ENCODE data around the gene NEGR1.

The NEGR1 gene

DNA sequence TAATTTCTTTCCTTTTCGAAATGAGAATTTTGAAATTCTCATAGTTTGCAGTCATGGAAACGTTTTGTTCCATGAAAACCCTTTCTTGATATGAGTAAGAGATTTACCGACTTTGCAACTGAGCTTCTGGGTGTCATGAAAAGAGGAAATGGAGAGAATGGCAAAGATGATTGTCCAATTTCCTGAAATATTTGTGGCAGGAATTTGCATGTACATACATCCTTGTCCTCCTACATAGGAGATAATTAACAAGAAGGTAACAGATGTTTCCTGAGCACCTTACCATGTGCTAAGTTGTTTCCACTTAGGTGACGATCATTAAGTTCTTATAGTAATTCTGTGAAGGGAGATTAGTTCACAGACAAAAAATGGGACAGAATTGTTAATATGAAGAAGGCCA lies 170.7 kb downstream of the NEGR1 start:
- DNase-seq, result no peak

DNA sequence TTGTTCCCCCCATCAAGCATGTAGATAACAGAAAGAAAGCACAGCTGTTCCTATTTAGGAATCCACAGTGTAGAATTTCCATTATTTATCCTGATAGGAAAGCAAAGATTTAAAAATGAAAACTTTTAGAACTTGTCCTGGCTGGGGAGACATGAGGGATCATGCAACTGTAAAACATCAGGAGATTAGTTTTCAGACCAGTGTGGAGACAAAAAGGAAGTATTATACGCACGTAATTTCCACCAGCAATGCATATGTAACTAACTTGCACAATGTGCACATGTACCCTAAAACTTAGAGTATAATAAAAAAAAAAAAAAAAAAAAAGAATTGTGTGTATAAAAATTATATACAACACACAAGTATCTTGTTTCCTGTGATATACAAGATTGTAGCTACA lies 172.4 kb downstream of the NEGR1 start:
- DNase-seq, result no peak

DNA sequence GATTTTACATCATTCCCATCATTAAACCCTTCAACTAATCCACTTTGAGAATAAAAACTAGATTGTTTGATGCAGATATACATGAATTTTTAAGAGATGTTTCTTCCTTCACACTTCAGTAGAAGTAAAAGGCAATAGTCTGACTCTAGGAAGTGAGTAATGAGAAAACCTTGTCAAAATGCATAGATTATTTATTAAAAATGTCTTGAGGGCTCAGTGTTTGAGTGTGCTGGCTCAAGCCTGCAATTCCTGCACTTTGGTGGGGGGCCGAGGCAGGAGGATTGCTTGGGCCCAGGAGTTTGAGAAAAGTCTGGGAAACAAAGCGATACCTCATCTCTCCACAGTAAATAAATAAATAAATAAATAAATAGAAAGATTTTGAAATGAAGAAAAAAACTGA lies 177.1 kb downstream of the NEGR1 start:
- DNase-seq, result no peak

DNA sequence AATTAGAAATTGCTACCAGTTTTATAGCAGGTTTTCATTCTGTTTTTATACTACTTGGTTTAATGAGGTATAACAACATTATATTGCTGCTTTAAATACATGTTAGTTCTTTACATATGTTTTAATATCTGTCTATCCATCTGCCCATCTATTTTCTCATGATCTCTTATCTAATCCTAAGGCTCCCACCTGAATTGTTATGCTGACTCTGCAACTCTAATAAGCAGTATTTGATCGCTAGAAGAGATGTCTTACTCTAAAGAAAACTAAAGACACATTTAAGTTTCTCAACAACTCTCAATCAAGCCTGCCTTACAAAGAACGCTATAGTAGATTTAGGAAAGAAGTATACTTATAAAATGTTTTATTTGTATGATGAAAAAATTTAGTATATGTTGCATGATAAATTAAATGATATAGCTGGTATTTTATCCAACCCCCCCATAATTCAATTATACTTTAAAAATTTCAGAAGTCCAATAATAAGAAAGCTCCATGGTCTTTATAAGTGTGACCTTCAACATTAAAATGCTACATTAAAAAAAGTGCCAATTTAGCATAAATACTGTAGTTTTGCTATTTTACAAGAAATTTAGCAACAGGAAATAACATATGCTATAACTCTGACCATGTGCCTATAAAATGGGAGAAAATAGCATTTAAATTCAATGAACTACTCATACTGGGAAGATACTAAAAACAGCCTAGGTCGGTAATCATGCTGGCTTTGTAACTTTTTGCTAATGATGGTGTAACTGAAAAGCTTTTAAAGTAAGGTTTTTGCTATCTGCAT lies 180.3 kb downstream of the NEGR1 start:
- DNase-seq, result no peak

DNA sequence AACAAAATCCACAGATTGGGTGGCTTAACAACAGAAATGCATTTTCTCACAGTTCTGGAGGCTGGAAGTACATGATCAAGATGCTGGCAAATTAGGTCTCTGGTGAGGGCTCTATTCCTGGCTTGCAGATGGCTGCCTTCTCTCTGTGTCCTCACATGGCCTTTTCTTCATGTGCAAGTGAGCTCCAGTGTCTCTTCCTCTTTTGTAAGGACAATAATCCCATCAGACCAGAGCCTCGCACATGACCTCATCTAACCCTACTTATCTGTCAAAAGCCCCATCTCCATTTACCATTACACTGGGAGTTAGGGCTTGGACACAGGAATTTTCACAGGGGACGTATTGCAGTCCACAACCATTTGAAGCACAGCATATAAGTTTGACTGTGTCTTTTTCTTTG lies 181.6 kb downstream of the NEGR1 start:
- DNase-seq, result no peak

DNA sequence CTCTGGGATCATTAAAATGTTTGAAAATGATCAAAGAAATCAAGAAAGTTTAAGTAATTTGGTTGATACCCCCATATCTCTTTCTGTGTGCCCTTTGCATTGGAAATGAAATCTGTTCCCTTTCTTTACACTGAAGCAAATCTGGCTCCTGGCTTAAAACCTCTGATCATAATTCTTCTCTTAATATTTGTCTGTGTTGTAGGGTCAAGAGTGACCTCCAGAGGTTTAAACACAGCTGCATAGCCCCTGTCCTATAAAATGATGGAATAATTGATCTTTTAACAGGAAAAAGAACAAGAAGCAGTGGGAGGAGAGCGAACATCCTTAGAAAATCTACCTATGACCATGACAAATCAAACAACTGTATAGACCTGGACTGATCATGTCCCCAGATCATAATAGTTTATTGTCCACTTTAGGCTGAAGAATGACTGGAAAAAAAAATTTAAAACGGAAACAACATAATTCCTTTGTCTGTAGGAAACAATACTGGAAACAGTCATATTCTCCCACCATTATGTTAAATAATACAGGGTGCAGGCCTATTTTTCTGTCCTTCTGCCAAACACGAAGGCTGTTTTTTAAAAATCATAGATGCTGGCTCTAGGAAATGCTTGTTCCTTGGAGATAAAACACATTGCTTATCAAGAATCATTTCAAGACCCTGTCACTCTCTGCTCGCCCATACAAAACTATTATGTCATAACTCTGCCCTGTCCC lies 184.3 kb downstream of the NEGR1 start:
- no peak for DNase-seq

DNA sequence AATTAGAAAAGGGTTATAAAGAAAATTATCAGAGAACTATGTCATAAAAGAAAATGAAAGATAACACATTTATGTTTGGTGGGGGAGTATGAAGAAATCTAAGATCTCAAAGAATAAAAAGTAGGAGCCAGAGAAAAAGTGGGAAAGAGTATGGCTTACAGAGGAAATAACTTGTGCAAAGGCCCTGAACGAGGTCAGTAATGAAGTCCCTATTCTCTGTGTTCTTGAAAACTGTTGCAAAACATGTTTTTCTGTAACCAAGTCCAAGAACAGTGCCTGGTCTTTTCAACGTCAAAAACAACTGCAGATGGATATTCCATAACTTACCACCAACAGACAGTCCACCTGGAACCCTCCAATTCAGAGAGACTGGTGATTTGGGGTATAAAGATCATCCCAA lies 188.1 kb downstream of the NEGR1 start:
- DNase-seq, result no peak

DNA sequence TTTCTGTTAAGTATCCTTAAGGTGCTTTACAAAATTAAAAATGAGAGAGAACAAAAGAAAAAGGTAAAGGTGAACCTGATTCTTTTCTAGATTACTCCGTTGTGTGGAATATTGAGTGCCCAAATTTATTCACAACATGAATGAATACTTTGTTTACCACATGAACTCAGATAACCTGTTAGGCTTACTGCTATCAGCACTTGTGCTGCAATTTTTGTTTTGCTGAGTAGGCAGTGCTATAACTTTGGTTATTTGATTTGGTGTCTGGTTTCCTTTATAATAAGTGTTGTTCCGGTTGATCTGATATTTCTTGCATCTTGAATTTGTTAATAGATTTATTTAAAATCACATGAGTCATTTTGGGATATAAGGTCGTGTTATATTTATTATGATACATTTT lies 195.9 kb downstream of the NEGR1 start:
- no peak for DNase-seq

DNA sequence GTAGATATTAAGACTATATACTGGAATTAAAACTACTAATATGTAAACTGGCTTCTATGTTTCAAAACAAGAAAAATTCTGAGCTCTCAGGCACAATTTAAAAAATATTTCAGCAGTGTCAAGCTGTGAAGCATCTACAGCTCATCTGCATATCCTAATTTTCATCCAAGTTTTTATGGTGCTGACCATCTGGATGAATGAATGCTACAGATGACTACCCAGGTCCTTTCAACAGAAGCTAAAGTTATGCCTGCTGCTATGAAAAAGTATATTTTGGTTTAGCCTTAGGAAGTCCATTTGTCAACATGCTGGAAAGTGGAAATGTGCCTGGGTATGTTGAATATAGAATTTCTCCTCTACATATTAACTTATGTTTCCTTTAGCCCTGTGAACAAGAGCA lies 206.9 kb downstream of the NEGR1 start:
- no peak for DNase-seq

DNA sequence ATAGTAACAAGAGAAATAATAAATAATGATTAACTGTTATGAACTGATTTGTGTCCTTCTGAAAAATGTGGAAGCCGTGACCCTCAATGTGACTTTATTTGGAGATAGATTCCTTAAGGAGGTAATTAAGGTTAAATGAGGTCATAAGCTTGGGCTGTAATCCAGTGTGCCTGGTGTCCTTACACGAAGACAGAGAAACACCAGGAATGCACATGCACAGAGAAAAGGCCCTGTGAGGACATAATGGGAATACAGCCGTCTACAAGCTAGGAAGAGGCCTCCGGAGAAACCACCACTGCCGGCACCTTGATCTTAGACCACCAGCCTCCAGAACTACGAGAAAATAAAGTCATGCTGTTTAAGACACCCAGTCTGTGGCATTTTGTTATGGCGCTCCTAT lies 215.9 kb downstream of the NEGR1 start:
- no peak for DNase-seq

DNA sequence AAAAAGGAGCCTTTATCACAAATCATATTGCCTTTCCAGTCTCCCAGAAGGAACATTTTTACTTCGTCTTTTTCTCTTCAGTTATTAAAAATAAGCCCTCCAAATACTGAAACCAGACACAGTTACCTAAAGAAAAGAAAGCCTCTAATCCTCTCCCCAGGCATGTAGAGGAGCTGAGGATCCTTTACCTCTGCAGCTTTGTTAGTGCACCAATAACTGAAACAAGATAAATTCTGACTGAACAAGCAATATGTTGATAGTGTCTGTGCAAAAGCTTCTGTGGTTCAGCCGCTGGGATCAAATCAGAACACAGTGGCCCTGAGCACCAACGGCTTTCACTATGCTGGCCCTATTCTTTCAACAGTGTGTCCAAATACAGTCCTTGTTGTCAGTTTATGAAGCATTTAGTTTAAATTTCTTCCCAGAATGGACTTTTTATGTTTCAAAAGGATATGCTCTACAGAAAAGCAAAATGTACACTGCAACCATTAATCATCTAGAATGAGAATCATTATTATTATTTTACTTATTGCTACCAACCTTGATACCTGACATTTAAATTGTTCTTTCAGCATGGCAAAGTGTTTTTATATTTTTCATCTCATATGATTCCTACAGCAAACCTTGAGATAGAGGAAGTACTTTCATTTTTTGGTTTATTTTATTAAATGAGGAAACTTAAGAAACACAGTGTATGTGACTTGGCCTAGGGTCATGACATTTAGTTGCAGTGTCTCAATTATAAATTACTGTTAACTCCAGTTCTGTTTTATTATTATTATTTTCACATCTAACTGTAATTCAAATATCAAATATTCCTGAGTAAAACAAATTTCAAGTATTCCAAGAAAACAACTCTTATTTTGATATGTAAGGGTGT lies 217.9 kb downstream of the NEGR1 start:
- DNase-seq, result no peak

DNA sequence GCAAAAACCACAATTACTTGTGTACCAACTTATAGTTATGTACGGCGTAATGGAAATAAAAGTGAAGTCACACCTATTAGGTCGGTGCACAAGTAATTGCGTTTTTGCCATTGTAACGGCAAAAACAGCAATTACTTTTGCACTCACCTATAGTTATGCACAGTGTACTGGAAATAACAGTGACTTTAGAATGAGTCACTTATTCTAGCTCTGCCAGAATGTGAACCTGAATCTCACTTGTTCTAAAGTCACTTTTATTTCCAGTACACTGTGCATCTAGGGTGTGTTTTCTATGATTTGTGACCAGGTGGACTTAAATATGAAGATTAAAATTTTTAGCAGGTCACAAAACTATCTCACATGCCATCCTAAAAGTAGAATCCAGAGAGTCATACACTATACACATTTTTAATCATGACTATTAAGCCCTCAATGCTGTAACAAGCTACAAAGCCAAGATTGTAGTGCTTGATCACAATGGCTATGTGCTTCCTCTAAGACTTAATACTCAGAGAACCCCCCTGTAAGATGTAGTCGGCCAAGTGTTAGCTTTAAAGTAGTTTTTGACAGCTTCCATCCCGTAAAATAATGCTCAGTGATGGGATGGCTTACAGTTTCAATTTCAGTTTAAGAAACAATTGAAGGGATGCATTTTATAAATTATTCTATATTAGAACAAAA lies 218.8 kb downstream of the NEGR1 start:
- no peak for DNase-seq

DNA sequence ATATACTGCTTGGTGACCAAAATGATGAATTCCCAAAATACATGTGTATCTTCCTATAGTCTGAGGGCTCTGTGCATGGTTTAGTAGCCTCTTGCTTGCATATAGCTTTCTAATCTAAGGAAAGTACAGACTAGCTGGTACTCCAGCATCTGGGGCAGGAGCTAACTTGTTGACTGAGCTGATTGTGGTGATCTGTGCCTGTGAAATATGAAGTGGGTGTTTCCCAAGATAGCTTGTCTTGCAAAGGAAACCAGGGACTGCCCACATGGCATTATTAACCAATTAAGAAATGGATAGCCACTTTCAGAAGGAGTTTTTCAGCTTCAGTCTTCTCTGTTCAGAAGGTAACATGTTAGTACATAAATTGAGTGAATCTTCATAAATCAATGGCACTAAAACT lies 219.8 kb downstream of the NEGR1 start:
- DNase-seq, result no peak

DNA sequence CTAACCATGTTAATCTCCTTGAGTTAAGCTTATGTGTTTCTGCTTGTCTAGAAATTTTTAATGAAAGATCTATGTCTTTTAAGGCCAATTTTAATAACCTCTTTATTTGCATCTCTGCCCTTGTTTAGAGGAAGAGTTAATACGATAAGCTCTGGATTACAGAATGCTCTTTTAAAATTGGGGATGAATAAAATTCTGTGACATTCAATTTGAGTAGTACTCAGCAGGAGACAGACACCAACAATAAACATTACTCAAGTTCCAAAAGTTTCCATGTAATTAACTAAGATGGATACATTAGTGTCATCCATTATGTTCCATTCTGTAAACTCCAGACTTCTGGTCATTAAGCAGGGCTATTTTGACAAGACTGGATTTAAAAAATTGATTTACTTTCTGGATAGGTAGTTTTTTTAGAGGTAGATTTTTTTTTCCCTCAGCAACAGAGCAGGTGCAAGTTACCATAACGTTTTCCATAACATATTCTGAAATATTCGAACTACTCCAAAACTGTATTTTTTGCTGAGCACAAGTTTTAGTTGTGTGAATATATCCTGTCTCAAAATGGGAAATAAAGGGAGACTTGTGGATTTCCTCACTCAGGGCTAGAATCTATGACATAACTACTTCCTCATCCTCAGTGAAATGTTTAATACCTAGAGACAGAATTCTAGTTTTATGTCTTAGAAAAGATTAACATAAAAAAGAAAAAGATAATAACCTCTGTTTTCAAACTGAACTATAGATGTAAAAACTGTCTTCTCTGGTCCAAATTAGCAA lies 221.7 kb downstream of the NEGR1 start:
- DNase-seq, result no peak

DNA sequence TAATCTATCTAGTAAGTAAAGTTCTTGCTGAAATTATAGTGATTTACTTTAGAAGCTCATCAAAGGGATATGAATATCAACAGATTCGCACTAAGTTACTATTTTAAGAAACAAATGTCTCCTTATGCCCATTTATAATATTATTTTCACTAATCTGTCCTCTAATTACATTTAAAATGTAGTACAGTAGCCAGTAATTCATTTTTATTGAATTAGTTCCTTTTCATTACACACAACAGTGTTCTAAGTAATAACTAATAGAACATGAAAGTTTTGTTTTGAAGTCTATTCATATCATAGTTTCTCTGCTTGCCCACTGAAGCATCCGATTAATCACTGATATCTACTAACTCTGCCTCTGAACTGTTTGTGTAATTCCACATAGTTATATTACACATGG lies 225.8 kb downstream of the NEGR1 start:
- no peak for DNase-seq

DNA sequence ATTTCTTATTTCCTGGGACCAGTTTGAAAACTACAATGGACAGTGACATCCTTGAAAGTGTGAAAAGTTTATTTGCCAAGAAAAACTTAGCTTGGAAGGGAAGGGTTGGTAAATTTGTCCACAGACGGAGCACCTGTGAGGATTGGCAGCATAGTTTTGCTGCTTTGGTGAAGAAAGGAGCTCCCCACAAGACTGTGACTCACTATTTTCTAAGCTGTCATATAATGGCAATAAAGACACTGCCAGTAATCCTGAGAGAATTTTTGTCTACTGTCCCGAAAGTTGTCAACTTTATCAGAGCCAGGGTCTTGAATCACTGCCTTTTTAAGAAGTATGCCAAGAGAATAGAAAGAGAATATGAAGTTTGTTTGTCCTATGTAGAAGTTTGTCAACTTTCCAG lies 230.8 kb downstream of the NEGR1 start:
- no peak for DNase-seq

DNA sequence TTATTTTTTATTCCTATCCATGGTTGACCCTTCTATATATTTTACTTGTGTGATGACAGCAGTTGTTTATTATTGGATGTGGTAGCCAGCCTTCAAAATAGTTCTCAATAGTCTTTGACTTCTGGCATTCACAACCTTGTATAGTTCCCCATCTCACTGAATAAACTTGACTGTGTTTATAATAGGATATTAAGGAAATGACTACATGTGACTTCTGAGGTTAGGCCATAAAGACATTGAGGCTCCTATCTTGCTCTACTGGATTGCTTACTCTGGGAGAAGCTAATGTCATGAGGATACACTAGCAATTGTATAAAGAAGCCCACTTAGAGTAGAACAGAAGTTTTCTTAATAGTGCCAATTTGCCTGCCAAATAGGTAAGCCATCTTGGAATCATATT lies 231.8 kb downstream of the NEGR1 start:
- DNase-seq, result no peak

DNA sequence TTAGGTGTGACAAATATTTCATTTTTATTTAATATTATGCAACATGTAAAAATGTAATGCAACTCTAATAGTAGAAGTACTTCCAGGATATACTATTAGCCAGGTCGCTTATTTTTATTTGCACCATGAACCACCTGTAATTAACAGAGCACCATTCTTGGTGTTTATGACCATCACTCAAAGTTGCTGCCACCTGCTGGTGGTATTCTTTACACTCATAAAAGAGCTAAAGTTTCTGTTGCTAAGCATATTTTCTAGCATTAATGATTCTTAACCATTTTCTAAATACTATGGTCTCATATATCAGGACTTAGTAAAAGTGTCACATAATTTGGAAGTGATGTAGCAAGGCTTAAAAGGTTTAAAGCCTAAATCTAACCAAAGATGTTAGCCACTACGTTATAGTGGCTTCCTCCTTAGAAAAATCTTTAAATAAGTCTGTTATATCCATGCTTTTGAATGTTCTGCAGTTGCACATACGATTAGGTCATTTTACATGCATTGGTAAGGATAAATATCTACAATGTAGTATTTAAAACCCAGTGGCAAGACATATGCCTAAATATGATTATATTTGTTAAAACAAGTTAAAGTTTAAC lies 244.5 kb downstream of the NEGR1 start:
- DNase-seq, result no peak

DNA sequence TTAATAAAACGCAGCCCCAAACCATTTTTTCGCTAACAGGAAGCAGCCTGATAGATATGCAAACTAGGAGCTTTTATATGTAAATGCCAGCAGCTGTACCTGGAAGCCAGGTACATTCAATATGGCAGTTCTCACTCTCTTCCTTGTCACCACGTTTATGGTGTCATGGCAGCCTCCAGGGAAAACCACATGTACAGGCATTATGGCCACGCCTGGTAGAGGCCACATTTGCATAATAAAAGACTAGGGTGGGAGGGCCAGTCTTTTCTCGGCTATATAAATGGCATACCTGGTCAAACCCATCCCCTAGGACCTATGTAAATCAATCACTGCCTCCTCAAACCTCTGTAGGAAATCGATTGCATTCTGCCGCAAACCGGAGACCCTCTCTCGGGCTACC lies 247.5 kb downstream of the NEGR1 start:
- DNase-seq, result no peak

DNA sequence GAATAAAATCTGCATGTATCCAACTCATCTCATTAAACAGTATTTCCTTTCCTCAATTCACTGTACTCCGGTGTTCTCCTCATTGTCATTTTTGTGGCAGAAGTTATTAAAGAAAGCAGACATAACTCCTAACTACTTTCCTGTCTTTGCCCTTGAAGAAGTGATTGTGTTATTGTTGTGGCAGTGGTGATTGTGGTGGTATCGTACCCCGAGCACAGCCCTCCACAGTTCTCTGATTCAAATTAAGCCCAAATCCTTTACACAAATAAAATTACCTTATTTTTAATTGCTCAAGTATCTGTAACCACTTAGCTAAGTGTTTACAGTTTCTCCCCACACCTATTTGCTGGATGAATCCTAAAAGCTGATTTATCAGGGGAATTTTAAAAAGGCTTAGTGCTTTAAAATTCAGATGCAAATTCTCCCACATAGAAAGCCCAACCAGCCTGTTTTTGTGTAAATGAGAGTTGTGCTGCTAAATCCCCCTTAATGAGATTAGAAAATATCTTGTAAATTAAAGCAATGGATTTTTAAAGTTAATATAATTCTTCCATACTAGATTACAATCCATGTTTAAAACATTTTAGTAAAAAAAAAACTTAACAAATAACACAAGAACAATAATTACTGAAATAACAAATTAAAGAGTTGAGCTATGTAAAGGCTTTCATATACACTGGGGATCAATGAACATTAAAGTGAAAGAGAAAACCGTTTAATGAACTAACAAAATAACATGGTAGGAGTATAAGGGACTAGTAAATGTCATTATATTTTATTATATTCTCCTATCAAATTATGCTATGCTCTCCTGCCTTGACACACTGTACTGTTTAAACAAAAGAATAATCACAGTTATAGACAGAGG lies 259.0 kb downstream of the NEGR1 start:
- no peak for DNase-seq

DNA sequence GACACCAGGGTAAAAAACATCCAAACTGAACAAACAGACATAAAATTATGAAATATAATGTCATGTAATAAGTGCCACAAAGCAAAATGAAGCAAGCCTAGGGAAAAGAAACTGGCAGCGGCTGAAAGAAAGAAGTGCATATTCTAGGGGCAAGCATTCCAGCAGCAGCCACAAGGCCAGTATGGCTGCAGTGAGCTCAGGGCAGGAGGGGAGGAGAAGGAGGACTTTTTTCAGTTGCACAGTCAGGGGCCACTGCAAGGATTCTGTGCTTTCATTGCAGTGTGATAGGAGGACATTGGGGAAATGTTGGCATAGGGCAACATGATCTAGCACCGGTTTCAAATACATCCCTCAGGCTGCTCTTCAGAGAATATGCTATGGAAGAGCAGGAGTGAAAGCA lies 263.8 kb downstream of the NEGR1 start:
- no peak for DNase-seq
